ENCODE data around the gene CD81.

The CD81 gene

GRCh38 chr11:2436013-2436520 lies 59.0 kb downstream of the CD81 start:
- DNase-seq (ENCODE audit: low read depth): no peak
- H3K4me3 ChIP-seq (ENCODE audit: low read depth, low read length): no peak overlapping the region
- TF ChIP-seq CTCF (IDR thresholded peaks at IDR 0.05; ENCODE audit: low read depth, low read length, missing control alignments): no peak

- TF ChIP-seq CTCF (IDR thresholded peaks at IDR 0.05; ENCODE audit: low read depth, low read length, missing control alignments): no peak
- no peak overlapping the region for H3K4me3 ChIP-seq (ENCODE audit: low read depth, low read length)
- no peak for DNase-seq (ENCODE audit: low read depth)
Observed at GRCh38 chr11:2436521-2437031, 59.5 kb downstream of the CD81 start.

- no peak for DNase-seq (ENCODE audit: low read depth)
- no peak overlapping the region for H3K4me3 ChIP-seq (ENCODE audit: low read depth, low read length)
- no peak for TF ChIP-seq CTCF (IDR thresholded peaks at IDR 0.05; ENCODE audit: low read depth, low read length, missing control alignments)
Observed at GRCh38 chr11:2437516-2437915, 60.4 kb downstream of the CD81 start.

GRCh38 chr11:2439820-2440219 lies 62.7 kb downstream of the CD81 start:
- TF ChIP-seq CTCF (IDR thresholded peaks at IDR 0.05; ENCODE audit: low read depth, low read length, missing control alignments): no peak
- no peak overlapping the region for H3K4me3 ChIP-seq (ENCODE audit: low read depth, low read length)
- no peak for DNase-seq (ENCODE audit: low read depth)

GRCh38 chr11:2440646-2441045 lies 63.5 kb downstream of the CD81 start:
- no peak for DNase-seq (ENCODE audit: low read depth)
- no peak for TF ChIP-seq CTCF (IDR thresholded peaks at IDR 0.05; ENCODE audit: low read depth, low read length, missing control alignments)
- no peak overlapping the region for H3K4me3 ChIP-seq (ENCODE audit: low read depth, low read length)

GRCh38 chr11:2441171-2441570 lies 64.1 kb downstream of the CD81 start:
- no peak for TF ChIP-seq CTCF (IDR thresholded peaks at IDR 0.05; ENCODE audit: low read depth, low read length, missing control alignments)
- H3K4me3 ChIP-seq (ENCODE audit: low read depth, low read length): no peak overlapping the region

GRCh38 chr11:2442589-2442988 lies 65.5 kb downstream of the CD81 start:
- no peak overlapping the region for H3K4me3 ChIP-seq (ENCODE audit: low read depth, low read length)
- TF ChIP-seq CTCF (IDR thresholded peaks at IDR 0.05; ENCODE audit: low read depth, low read length, missing control alignments): no peak
- DNase-seq (ENCODE audit: low read depth): no peak

More at GRCh38 chr11:2441171-2441570, 64.1 kb downstream of the CD81 start:
- DNase-seq (ENCODE audit: low read depth): no peak

Data from GM12864 (cell line).